HG03354 (cell line): Measurements from ENCODE around the gene TMEM119.
"Not testable (repeated sequence)": the region's sequence is repeated elsewhere in the genome, so short reads cannot be mapped to it uniquely, and the experiment has no call there.

Experiments used
- ATAC-seq: cut with Tn5 transposase; IDR thresholded peaks from one replicate; pipeline ENCODE4 v1.9.1; 2021; ENCODE audit warnings: mild to moderate bottlenecking; ENCODE audit not compliant: unreplicated experiment, poor library complexity, severe bottlenecking

TMEM119 gene

GRCh38 chr12:108589028-108589839, 8.7 kb downstream of the TMEM119 start:
- ATAC-seq = no peak

- no peak for ATAC-seq
These were observed 10.1 kb downstream of the TMEM119 start for GRCh38 chr12:108587826-108588225.

- ATAC-seq = no peak
These were observed 11.6 kb downstream of the TMEM119 start for GRCh38 chr12:108586306-108586705.

- no peak for ATAC-seq
These were observed 12.0 kb downstream of the TMEM119 start for GRCh38 chr12:108585864-108586263.

- no peak for ATAC-seq
These were observed 13.3 kb downstream of the TMEM119 start for GRCh38 chr12:108584456-108585065.

- no peak for ATAC-seq
These were observed 13.9 kb downstream of the TMEM119 start for GRCh38 chr12:108583991-108584390.

- ATAC-seq = no peak
These were observed 14.7 kb downstream of the TMEM119 start for GRCh38 chr12:108582978-108583770.

GRCh38 chr12:108582509-108582908, 15.4 kb downstream of the TMEM119 start:
- no peak for ATAC-seq

GRCh38 chr12:108581311-108582227, 16.3 kb downstream of the TMEM119 start:
- ATAC-seq = no peak

- no peak for ATAC-seq
These were observed 17.4 kb downstream of the TMEM119 start for GRCh38 chr12:108580531-108580930.

- no peak for ATAC-seq
These were observed 19.1 kb downstream of the TMEM119 start for GRCh38 chr12:108578813-108579212.

- no peak for ATAC-seq
These were observed 19.6 kb downstream of the TMEM119 start for GRCh38 chr12:108578264-108578663.

- ATAC-seq = no peak
These were observed 20.4 kb downstream of the TMEM119 start for GRCh38 chr12:108577458-108577857.

- no peak for ATAC-seq
These were observed 21.1 kb downstream of the TMEM119 start for GRCh38 chr12:108576660-108577234.

- ATAC-seq = no peak
These were observed 22.5 kb downstream of the TMEM119 start for GRCh38 chr12:108575199-108575912.

- not testable (repeated sequence) for ATAC-seq
These were observed 23.6 kb downstream of the TMEM119 start for GRCh38 chr12:108574276-108574675.

- peak; percentile 30 for ATAC-seq
These were observed 24.6 kb downstream of the TMEM119 start for GRCh38 chr12:108573317-108573716.

- ATAC-seq = no peak
These were observed 25.6 kb downstream of the TMEM119 start for GRCh38 chr12:108572166-108572790.
